ENCODE measurements around the gene NLGN1.

Gene NLGN1

DNA sequence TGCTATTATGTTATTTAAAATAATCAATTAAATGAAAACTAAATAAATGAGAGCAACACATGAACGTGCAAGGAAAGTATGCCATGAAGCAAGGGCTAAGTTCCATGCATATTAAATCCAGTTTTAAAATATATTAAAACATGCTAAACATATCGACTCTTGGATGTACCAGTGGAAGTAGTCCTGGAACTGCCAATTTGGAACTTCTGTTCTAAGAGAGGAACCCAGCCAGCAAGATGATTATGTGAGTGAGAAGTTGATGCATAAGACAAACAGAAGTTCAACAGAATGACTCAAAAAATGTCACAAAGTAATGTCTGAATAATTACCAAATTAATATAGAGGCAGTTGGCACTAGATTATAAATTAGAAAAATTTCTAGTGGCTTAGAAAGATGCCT lies 714.2 kb downstream of the NLGN1 start:
- DNase-seq, result no peak

DNA sequence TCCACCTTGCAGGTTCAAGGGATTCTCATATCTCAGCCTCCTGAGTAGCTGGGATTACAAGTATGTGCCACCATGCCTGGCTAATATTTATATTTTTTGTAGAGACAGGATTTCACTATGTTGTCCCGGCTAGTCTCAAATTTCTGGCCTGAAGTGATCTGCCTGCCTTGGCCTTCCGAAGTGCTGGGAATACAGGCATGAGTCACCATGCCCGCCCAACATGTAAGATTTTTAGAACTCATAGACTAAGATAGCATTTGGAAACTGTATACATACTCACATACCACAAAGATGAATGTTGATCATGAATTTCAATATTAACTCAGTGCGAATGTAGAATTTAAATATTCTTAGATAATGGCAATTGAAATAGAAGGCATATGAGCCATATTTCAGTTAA lies 718.9 kb downstream of the NLGN1 start:
- DNase-seq, result no peak

DNA sequence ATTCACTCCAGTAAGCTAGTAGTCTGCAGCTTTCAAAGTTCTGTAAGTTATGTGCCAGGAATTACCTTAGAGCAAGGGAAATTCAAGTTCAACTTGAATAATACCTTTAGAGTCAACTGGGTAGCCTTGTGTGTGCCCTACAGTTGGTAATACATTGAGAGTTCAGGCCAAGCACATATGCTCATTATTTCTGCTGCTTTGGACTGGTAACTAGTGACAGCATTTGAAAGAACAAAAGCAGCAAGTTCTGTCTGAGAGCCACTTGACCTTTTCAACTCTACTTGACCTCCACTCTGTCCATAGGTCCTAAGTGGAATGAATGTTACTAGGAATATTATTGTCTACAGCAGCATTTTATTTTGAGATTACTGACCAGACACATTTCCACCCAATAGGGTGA lies 723.5 kb downstream of the NLGN1 start:
- DNase-seq, result no peak

DNA sequence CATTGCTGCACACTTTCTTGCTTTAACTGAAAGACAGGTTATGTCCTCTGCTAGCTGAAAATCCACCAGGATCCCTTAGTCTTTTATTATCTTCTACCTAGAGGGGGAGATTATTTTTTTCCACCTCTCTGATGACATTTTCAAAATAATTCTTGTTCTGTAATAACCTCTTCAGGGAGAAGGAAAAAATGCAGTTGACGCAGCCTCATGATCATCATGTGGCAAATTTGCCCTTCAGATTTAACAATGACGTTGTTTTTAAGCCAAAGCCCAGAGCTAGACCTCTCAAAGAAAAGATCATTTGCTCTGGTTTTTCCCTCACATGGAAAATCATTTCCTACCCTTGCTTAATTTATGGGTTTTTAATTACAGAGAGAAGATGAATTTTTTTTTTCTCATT lies 724.9 kb downstream of the NLGN1 start:
- no peak for DNase-seq

DNA sequence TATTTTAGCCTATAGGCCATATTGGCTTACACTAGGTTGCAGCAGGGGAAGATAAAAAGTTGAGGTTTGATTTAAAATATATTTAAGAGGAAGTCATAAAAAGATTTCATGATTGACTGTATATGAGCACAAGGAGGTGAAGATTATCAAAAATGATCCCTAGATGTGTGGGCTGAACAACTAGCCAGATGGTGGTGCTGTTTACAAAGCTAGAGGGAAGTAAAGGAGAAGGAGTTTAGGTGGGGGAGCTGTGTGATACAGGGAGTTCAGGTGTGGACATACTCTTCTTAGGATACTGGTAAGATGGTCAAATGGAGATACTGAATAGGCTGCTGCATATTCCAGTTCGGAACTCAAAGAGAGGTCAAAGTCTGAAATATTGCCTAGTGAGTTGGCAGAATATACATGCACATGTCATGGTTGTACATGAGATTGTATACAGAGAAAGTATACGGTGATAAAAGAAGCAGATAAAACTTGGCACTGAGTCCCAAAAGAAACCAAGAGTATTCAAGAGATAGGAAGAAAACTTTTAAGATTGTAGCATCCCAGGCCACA lies 727.8 kb downstream of the NLGN1 start:
- no peak for DNase-seq

DNA sequence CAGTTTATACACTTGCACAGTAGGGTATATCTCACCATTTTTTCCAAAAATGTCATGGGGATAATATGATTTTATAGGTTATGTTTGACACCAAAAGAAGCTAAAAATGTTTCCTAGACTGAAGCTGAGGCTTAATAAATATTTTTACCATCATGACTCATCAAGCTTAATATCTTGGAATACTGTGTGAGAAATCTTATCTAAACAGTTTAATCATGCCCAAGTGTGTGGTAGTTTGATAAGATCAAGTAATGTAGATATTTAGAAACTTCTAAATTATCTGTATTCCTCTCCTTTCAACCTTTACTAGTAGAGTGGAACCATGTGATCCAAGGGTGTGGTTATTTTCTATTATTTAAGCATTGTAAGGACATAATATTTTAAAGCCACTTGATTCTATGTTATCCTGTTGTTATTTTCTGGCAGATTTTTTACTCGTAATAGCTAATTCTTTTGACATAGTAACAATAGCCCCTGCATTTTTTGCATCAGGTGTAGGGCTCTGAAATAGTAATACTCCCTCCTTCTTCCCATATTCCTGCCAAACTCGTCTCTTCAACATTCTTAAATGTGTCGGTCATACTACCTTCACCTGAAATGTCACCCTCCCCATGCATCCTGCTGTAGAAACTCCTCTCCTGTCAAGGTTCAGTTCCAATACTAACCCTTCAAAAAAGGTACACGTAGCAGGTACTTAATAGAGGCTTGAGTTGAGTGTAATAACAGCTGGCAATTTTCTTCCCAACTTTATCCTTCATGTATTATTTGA lies 729.6 kb downstream of the NLGN1 start:
- no peak for DNase-seq

DNA sequence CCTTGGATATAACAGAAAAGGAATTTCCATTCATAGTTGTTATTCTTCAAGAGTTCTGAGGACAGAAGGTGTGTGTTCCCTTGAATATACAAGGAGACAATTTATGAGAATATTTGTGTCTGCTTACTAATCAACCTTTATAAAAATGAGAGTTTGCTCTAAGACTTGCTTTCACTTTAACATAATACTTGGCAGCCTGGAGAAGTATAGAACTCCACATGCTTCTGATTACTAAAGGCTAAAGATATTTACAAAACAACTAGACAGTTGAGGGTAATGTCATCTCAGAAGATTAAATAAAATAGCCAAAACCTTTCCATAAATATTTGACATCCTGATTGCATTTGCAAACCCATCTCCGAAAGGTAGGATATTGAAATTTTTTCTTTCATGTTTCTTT lies 734.5 kb downstream of the NLGN1 start:
- DNase-seq, result no peak

DNA sequence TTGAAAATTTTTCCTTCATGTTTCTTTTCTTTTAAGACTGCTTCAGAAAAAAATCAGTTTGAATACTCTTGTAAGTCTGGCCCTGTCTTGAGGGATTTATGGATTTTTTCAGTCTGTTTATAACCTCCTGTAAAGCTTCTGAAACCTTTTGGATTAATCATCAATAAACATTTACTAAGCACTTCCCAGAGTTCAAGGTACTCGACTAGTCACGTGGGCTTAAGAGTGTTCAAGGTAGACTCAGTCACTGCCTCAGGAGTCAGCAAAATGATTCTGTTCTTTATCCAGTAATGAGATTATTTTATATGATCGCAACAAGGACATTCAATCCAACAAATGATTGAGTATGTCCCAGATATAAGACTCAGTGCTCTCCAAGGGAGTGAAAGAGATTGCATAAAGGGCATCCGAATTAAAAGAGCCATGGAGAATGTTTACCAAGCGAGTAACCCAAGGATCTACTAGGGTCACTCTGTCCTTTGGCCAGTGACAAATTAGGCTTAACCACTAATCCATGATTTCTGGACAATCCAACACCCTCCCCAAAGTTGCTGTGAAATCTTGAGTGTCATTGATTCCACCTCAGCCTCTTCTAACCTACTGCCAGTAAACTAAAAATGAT lies 735.0 kb downstream of the NLGN1 start:
- no peak for DNase-seq

DNA sequence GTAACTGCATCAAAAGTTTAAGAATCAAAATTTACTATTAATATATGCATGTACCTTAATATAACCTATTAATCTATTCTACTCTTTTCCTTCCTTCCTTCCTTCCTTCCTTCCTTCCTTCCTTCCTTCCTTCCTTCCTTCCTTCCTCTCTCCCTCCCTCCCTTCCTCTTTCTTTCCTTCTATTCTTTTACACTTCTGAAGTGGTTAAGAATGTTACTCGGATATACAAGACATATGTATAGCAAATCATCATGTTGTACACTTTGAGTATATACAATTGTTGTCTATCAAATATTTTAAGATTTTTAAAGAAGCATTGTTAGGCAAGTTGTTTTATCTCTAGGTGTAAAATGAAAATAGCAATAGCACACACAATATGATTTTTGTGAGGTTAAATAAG lies 748.5 kb downstream of the NLGN1 start:
- DNase-seq, result no peak

DNA sequence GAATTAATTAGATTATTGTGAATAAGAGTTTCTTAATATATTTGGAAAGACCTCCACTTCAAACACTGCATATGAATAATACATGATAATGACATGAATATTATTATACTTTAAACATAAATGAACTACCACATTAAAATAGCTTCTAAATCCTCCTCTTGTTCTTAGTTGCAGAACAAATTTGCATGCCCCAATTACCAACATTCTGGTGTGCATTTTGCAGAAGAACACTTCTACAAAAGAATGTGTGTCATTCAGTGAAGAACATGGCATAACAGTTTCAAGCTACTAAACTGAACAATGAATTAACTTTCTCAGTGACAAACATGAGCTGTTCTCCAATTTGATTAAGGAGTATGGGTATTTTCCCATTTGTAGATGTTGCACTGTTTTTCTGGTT lies 750.3 kb downstream of the NLGN1 start:
- no peak for DNase-seq

DNA sequence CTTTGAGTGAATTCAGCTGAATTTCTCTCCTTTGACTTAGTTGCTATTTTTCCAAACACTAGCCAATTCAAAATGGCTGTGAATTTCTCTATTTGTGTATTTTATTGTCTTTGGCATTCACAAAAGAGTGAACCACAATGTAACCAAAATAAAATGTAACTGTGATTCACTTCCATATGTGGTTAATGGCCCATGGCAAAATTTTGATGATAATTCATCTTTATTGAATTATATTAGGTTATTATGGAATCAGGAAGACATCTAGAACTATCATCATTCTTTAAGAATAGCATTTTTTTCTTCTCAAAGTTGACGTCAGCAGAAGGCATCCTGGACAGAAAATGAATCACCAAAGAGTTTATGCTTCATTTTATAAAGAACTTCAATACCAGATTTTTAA lies 756.3 kb downstream of the NLGN1 start:
- no peak for DNase-seq

DNA sequence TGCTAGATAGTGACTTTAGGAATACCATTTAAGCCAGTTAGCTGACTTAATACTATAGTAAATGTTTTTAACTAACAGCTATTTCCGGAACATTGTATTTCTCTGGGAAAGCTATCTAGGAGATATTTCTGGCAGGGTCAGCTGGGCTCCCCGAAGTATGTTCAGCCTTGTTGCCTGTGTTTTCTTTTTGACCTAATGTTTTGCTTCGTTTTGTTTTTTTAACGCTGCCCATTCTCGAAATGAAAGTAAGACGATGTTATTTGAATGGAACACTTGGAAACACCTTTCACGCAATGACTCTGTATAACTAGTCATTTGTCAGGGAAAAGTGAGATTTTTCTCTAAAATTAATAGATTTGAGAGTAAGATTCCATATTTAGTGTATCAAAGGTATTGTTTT lies 758.7 kb downstream of the NLGN1 start:
- DNase-seq, result no peak

DNA sequence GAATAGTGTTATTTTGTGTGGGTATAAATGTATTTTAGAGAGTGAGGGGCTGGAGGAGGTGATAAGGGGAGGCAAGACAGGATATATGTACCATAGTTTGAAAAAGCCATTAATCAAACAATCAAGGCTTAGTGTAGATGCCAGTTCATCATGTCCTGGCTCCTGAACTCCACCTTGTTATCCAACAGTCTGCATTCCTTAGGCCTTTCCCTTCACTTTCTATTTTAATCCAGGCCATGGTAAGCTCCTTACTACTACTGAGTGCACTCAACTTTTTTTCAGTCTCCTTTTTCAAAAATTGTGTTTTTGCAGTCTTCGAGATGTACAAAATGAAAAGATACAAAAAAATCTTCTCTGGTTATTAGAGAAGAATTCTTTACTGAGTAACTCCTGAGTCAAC lies 761.1 kb downstream of the NLGN1 start:
- no peak for DNase-seq

DNA sequence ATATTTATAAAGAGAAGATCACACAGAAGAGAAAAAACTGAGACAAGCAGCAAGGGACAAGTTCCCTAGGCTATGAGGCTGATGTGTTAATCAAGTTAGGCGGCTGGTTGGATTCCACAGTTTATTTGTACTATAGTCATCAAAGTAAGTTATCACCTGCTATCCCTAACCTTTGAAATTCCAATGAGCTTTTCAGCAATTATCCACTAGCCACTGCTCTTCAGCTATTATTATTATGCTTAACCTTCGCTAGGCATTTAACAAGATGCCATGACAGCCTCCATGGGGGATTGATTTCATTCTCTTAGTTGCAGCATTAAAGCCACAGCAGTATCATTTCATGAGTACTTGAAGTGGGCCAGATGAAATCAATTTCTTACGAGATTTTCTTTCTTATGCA lies 762.1 kb downstream of the NLGN1 start:
- no peak for DNase-seq

DNA sequence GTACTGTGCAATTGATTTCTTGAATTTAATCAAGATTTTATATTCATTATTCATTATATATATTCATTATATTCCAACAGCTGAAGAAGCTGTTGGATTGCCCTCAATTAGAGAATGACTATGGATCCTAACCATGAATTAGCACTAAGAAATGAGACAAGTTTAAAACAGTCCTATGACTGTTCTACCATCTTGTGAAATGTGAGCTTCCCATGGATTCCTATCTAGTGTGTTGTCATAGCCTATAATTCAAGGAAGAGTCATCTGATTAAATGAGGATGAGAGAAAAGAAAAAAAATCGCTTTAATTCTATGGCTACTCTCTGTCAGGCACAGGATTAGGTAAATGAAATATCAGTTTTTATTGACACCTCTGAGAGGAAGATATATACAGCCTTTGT lies 765.0 kb downstream of the NLGN1 start:
- DNase-seq, result no peak

DNA sequence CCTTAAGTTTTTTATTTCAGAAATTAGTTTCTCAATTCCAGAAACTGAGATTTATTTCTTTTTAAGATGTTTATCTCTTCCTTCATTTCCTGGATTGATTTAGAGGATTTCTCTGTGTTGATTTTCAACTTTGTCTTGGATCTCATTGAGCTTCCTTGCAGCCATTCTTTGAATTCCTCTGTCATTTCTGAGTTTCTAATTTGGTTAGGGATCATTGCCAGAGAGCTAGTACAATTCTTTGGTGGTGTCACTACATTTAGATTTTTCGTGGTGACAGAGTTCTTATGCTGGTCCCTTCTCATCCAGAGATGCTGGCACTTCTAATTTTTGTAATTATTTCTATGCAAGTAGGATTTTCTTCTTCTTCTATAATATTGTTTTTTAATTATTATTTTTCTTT lies 770.5 kb downstream of the NLGN1 start:
- DNase-seq, result no peak

DNA sequence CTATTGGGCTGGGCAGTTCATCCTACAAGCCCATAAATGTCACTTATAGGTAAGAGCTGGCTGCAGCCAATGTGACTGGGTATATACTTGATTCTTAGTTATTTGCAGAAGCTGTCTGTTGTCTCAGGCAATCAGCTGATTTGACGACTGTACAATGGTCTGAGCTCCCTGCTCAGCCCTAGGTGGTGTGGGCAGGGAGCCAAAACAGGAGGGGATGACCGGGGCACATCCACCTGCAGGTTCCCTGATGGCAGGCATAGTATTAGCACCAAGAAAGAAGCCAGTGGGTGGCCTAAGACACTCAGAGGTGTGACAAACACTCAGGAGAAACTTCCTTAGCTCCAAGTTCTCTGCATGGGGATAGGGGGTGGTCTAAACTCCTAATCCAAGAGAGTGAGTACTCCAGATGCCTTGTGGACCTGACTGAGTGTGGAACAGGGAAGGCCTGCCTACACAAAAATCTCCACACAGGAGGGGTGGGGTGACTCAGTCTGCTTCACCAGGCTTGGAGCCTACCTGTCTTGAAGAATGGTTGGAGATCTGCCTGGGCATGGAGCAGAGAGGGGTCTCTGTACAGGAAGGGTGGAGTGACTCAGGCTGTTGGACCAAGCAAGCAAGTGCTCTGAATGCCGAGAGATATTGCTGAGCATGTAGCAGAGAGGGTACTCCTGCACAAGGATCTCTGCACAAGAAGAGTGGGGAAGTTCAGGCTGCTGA lies 771.2 kb downstream of the NLGN1 start:
- DNase-seq, result no peak

DNA sequence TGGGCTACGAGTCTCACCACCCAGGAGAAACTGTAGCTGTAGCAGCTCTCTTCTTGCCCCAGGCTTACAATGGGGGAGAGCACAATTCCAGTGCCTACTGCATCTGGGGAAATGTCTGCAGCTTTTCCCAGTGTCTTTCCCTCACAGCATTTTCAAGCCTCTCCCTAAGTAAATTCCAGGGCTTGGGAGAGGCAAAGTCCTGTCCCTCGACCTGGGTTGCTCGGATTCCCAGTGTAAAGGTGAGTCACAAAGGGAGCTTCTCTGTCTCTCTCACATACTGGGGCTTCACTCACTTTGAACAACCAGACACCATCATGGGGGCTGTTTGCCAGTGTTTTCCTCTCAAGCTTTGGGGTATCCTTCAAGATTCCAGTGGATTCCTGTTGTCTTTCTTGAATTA lies 772.2 kb downstream of the NLGN1 start:
- DNase-seq, result no peak

DNA sequence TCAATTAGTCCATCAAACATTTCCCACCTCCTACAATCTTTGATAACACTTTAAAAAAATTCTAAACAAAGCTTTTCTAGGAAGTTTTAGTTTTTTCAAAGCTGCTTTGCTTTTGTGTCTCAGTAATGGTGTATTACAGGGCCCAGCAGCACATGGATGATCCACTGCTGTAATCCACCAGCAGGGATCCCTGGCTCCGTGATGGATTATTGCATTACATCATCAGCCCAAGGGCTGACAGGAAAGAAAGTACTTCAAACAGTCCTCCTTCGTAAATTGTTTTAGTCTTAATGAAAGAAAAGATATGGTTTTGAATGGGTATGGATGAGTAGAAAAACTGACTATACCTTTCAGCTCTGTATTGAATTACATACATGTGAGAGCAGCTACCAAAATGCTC lies 772.7 kb downstream of the NLGN1 start:
- no peak for DNase-seq

DNA sequence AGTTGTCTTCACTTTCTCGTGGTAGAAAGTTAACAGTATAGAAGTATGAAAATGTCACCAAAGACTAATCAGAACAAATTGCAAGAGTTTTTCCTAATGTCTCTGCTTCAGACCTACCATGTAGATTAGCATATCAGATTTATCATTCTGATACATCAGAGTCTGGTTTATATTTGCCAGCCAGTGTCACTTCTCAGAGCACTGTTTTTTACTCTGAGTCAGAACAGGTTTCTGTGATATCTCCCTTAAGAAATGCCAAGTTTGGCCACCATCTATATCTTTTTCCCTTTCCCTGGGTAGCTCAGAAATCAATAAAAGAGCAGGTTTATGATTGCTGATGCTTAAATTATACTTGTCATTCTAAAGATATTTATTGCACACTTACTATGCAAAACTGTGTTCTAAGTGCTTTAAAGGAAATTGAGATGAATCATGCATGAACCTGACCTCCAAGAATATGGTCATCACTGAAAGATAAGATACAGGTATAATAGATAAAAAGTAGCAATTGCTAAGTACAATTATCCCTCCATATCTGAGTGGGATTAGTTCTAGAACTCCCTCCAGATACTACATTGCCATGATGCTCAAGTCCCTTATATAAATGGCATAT lies 788.9 kb downstream of the NLGN1 start:
- DNase-seq, result no peak

DNA sequence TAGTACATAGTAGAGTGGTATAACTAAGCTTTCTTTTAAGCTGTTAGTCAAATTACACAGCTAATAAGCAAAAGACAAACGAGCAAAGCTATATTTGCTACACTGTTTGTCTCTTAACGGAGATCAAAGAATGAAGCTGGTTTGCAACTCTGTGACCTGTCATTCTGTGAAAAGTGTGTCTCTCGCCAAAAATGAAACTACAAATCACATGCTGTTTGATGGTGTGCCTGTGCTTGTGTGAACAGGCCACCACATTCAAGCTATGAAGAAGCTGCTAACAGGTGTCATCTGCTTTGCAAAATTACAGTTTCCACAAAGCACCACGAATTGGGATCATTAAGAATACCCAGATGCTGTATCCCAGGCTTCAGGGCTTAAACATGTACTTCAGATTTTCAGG lies 793.8 kb downstream of the NLGN1 start:
- DNase-seq, result no peak

DNA sequence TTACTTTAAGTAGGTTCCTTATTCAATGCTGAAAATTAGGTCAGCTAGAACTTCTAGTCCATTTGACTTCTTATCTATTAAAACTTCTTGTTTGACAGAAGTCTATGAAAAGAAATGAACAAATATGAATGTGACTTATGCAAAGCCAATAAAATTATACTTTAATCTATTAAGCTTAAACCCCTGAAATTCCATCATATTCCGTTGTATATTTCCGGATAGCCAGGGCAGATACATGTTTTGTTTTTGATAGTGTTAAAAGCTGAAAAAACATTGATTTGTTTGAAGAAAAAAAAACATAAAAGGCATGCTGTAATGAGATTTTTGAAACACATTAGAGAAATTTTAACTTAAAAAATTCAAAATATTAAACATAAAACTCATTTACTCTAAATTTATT lies 794.4 kb downstream of the NLGN1 start:
- no peak for DNase-seq

DNA sequence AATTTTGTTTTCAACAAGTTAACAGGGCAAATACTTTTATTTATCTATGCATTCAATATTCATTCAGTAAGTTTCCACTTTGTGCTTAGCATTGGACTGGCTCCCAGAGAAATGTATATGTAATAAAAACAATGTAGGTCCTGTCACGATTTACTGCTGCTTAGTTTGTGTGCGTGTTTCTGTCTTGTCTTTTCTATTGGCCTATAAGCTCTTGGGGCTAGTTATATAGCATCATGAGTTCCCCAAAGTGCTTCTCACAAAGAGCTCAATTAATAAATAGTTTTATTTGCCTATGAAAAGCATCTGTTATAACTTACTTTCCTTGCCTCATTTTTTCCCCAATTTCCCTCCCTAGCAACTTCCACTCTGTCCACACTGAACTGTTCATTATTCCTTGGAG lies 794.9 kb downstream of the NLGN1 start:
- no peak for DNase-seq

DNA sequence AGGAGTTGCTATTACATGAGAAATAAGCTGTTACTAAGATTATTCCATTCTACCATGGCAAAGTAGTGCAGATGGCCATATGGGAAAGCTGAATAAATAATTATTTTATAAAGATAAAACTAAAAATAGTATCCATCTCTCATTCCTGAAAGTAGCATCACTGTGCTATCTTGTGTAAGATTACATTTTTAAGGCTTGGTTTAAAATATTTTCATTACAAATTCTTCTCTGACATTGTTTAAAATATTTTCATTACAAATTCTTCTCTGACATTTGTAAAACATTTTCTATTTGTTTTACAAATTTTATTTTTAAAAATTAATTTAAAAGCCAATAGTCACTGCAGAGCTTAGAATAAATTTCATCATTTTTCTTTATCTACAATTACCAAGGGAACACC lies 796.1 kb downstream of the NLGN1 start:
- DNase-seq, result no peak
